Keratinocyte (primary cell): ENCODE data around the gene FASTKD3. TPM values are rescaled to one million over a fixed set of nuclear protein-coding genes. Genes with fewer than 3 reads are reported as not detected.

Experiments used
- DNase-seq: peaks from one replicate; pipeline ENCODE4 v3.0.0-alpha.2; 2011; ENCODE audit warnings: low read depth, missing footprints, low spot score
- FAIRE-seq: peaks from 2 replicates; lab custom pipeline; 2011; peaks lifted over from hg19 to GRCh38; lab: Jason Lieb, UNC
- H2AFZ ChIP-seq: 2 replicates; pipeline ENCODE4 v1.6.0; 2012; ENCODE audit warnings: low read length, control low read depth, inconsistent platforms; ENCODE audit not compliant: control insufficient read depth
- H3K27ac ChIP-seq: 2 replicates; pipeline ENCODE4 v1.5.1; 2011; ENCODE audit warnings: low read length; ENCODE audit not compliant: control insufficient read depth, insufficient read depth
- H3K27me3 ChIP-seq: 3 replicates; pipeline ENCODE4 v1.6.0; 2011; ENCODE audit warnings: low read length; ENCODE audit not compliant: control insufficient read depth, insufficient read depth; ENCODE audit errors: extremely low read depth
- H3K36me3 ChIP-seq, 2 experiments: 2 replicates in 1 of 2; 3 replicates in 1 of 2; pipeline ENCODE4 v1.5.1; 2011; ENCODE audit warnings: low read length in 2 of 2, mild to moderate bottlenecking in 1 of 2; ENCODE audit not compliant: control insufficient read depth in 2 of 2, insufficient read depth in 2 of 2; ENCODE audit errors: extremely low read depth in 1 of 2
- H3K4me1 ChIP-seq: 3 replicates; pipeline ENCODE4 v1.5.1; 2011; ENCODE audit warnings: low read length; ENCODE audit not compliant: control insufficient read depth, insufficient read depth; ENCODE audit errors: extremely low read depth
- H3K4me2 ChIP-seq: 3 replicates; pipeline ENCODE4 v1.6.0; 2011; ENCODE audit warnings: low read depth, low read length; ENCODE audit not compliant: control insufficient read depth, insufficient read depth; ENCODE audit errors: extremely low read depth
- H3K4me3 ChIP-seq, 3 experiments: fragments of 200-600 bp in 1 of 3; sonication (generic) in 1 of 3; 2 replicates in 2 of 3; 3 replicates in 1 of 3; pipeline ENCODE4 v1.5.1; 2011 to 2016; ENCODE audit warnings: low read length in 3 of 3, mild to moderate bottlenecking in 3 of 3, control low read depth in 2 of 3, inconsistent platforms in 1 of 3, low read depth in 1 of 3, mixed read lengths in 1 of 3, mixed run types in 1 of 3, moderate library complexity in 1 of 3; ENCODE audit not compliant: control insufficient read depth in 2 of 3, insufficient read depth in 2 of 3; ENCODE audit errors: extremely low read depth in 1 of 3
- H3K79me2 ChIP-seq: 2 replicates; pipeline ENCODE4 v1.6.0; 2012; ENCODE audit warnings: low read length; ENCODE audit not compliant: control insufficient read depth, insufficient read depth
- H3K9ac ChIP-seq: 3 replicates; pipeline ENCODE4 v1.6.0; 2011; ENCODE audit warnings: low read length; ENCODE audit not compliant: control insufficient read depth, insufficient read depth; ENCODE audit errors: extremely low read depth
- H3K9me1 ChIP-seq: 3 replicates; pipeline ENCODE4 v1.6.0; 2011; ENCODE audit warnings: low read length; ENCODE audit not compliant: control insufficient read depth, insufficient read depth; ENCODE audit errors: extremely low read depth
- H3K9me3 ChIP-seq: 2 replicates; pipeline ENCODE4 v1.5.1; 2012; ENCODE audit warnings: low read depth, low read length; ENCODE audit not compliant: control insufficient read depth
- H4K20me1 ChIP-seq: 3 replicates; pipeline ENCODE4 v1.6.0; 2011; ENCODE audit warnings: low read length; ENCODE audit not compliant: control insufficient read depth, insufficient read depth; ENCODE audit errors: extremely low read depth
- EZH2 ChIP-seq: IDR thresholded peaks from one replicate; pipeline ENCODE4 v1.6.1; 2012; ENCODE audit warnings: inconsistent platforms, mild to moderate bottlenecking, low read length, moderate library complexity
- dilution Hi-C: fragments of 300-500 bp; cut with MboI; formaldehyde crosslinking; loops from one replicate; pipeline ENCODE4 v1.7.0; 2020; ENCODE audit warnings: low sequenced_read_pairs; ENCODE audit not compliant: extremely low pct_ligation_motif_present
- polyA plus RNA-seq, 5 experiments: library from polyadenylated mRNA; depleted of rRNA in 3 of 5; stranded (reverse) in 3 of 5; stranded (forward) in 1 of 5; unstranded in 1 of 5; fragments of >200 nt; gene quantifications; 1 replicate in 1 of 5; 2 replicates in 3 of 5; 3 replicates in 1 of 5; pipeline versions ENCODE4 v1.2.1 to v1.2.3, GENCODE V29; 2011 to 2012; ENCODE audit warnings: missing spikeins in 2 of 5, low read depth in 1 of 5, low replicate concordance in 1 of 5
- TF ChIP-seq, protein P1 (sequence below), 3 experiments: IDR thresholded peaks in 1 of 3; conservative IDR thresholded peaks in 1 of 3; optimal IDR thresholded peaks in 1 of 3; 2 replicates in 2 of 3; 3 replicates in 1 of 3; pipeline versions ENCODE3 to v1.5.1; 2011; ENCODE audit warnings: low read length in 3 of 3, mild to moderate bottlenecking in 3 of 3, moderate library complexity in 2 of 3, control low read depth in 1 of 3, inconsistent platforms in 1 of 3; ENCODE audit not compliant: insufficient read depth in 2 of 3; ENCODE audit errors: extremely low read depth in 1 of 3

The FASTKD3 gene
- polyA plus RNA-seq, 1 donor (not counting 4 experiments of a cell fraction or from before 2014, with no cell fraction given): 13.8 TPM

- FAIRE-seq (no peak), DNase-seq (no peak)
- Histone ChIP-seq H3K4me2 (peak overlapping the region; percentile 51), H4K20me1 (no peaks in the 10 kb centered on the region), H3K9ac (no peak overlapping the region), H3K9me3 (no peaks in the 10 kb centered on the region), H2AFZ (peak overlapping the region; percentile 30), H3K27me3 (peaks cover 30% of the 10 kb centered on the region), H3K4me1 (no peaks in the 10 kb centered on the region), H3K79me2 (no peaks in the 10 kb centered on the region), H3K4me3 (peak overlapping the region in 1 of 3 experiments; percentile 34), H3K36me3 (no peaks in the 10 kb centered on the region), H3K9me1 (no peaks in the 10 kb centered on the region), H3K27ac (no peak overlapping the region)
- dilution Hi-C loops: no loop called here
- TF ChIP-seq EZH2: peak; percentile 89
- TF ChIP-seq, protein P1, sequence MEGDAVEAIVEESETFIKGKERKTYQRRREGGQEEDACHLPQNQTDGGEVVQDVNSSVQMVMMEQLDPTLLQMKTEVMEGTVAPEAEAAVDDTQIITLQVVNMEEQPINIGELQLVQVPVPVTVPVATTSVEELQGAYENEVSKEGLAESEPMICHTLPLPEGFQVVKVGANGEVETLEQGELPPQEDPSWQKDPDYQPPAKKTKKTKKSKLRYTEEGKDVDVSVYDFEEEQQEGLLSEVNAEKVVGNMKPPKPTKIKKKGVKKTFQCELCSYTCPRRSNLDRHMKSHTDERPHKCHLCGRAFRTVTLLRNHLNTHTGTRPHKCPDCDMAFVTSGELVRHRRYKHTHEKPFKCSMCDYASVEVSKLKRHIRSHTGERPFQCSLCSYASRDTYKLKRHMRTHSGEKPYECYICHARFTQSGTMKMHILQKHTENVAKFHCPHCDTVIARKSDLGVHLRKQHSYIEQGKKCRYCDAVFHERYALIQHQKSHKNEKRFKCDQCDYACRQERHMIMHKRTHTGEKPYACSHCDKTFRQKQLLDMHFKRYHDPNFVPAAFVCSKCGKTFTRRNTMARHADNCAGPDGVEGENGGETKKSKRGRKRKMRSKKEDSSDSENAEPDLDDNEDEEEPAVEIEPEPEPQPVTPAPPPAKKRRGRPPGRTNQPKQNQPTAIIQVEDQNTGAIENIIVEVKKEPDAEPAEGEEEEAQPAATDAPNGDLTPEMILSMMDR (optimal IDR thresholded peaks at IDR 0.05 in 1 of 3, IDR thresholded peaks at IDR 0.05 in 1 of 3, conservative IDR thresholded peaks at IDR 0.05 in 1 of 3; ENCODE audit: extremely low read depth in 1 of 3, insufficient read depth in 2 of 3, low read length in 3 of 3): peak in 1 of 3 experiments; percentile 32
Measured at GRCh38 chr5:7849681-7850394, 19.0 kb downstream of the FASTKD3 start.

- Histone ChIP-seq H3K27me3 (peaks cover 30% of the 10 kb centered on the region), H4K20me1 (no peaks in the 10 kb centered on the region), H3K9me1 (no peaks in the 10 kb centered on the region), H3K9me3 (no peaks in the 10 kb centered on the region), H3K9ac (no peak overlapping the region), H3K4me3 (no peak overlapping the region), H3K36me3 (no peaks in the 10 kb centered on the region), H3K4me1 (no peaks in the 10 kb centered on the region), H3K4me2 (no peak overlapping the region), H3K79me2 (no peaks in the 10 kb centered on the region), H3K27ac (no peak overlapping the region), H2AFZ (no peak overlapping the region)
- dilution Hi-C loops: no loop called here
- FAIRE-seq: no peak
- no peak for DNase-seq
- TF ChIP-seq EZH2: no peak
- TF ChIP-seq, protein P1 (optimal IDR thresholded peaks at IDR 0.05 in 1 of 3, IDR thresholded peaks at IDR 0.05 in 1 of 3, conservative IDR thresholded peaks at IDR 0.05 in 1 of 3; ENCODE audit: extremely low read depth in 1 of 3, insufficient read depth in 2 of 3, low read length in 3 of 3): no peak
Measured at GRCh38 chr5:7848296-7848695, 20.5 kb downstream of the FASTKD3 start.
